GM12873 (cell line): ENCODE results near the gene RGS6.

Experiments used
- CTCF ChIP-seq: IDR thresholded peaks from 2 replicates; pipeline ENCODE4 v1.5.1; 2012; ENCODE audit warnings: low read depth, mild to moderate bottlenecking, moderate library complexity, low read length, control low read depth; ENCODE audit not compliant: insufficient read depth; ENCODE audit errors: missing control alignments

The RGS6 gene

GRCh38 chr14:71942904-71943694 is 10.9 kb downstream of the RGS6 start:
- no peak for TF ChIP-seq CTCF

- TF ChIP-seq CTCF, result no peak
Observed at GRCh38 chr14:71943695-71944018, 11.4 kb downstream of the RGS6 start.

- TF ChIP-seq CTCF, result no peak
Observed at GRCh38 chr14:71947947-71948500, 15.8 kb downstream of the RGS6 start.

- TF ChIP-seq CTCF, result no peak
Observed at GRCh38 chr14:71952381-71953363, 20.4 kb downstream of the RGS6 start.

- TF ChIP-seq CTCF, result no peak
Observed at GRCh38 chr14:71956920-71957563, 24.8 kb downstream of the RGS6 start.

- no peak for TF ChIP-seq CTCF
Observed at GRCh38 chr14:71959055-71959454, 26.8 kb downstream of the RGS6 start.
